Neural cell (in vitro differentiated cells): ENCODE results near the gene IHH. TPM values are rescaled to one million over a fixed set of nuclear protein-coding genes. Genes with fewer than 3 reads are reported as not detected.

ENCODE experiments used
- H2AFZ ChIP-seq: fragments of 200-600, 300-800 bp; sonication (generic), shearing (Covaris generic); 2 replicates; pipeline ENCODE4 v1.6.0; 2014; ENCODE audit warnings: low read depth, mild to moderate bottlenecking, antibody characterized with exemption, low read length, moderate library complexity
- H3F3A ChIP-seq: fragments of 200-600 bp; shearing (Covaris generic); 2 replicates; pipeline ENCODE4 v1.6.1; 2016; ENCODE audit warnings: mild to moderate bottlenecking, moderate library complexity, mixed read lengths, antibody characterized with exemption, low read length; ENCODE audit not compliant: insufficient read depth, poor library complexity, severe bottlenecking
- H3K27ac ChIP-seq: fragments of 200-600, 300-800 bp; sonication (generic), shearing (Covaris generic); 2 replicates; pipeline ENCODE4 v1.5.1; 2014; ENCODE audit warnings: mild to moderate bottlenecking, low read length, moderate library complexity
- H3K27me3 ChIP-seq: fragments of 300-800, 200-600 bp; sonication (generic), shearing (Covaris generic); 2 replicates; pipeline ENCODE4 v1.6.0; 2014; ENCODE audit warnings: mild to moderate bottlenecking, low read depth, low read length, moderate library complexity; ENCODE audit not compliant: insufficient read depth
- H3K36me3 ChIP-seq: fragments of 300-800, 200-600 bp; sonication (generic), shearing (Covaris generic); 2 replicates; pipeline ENCODE4 v1.5.1; 2014; ENCODE audit warnings: mild to moderate bottlenecking, antibody characterized with exemption, low read length, moderate library complexity; ENCODE audit not compliant: insufficient read depth
- H3K4me2 ChIP-seq: fragments of 300-800, 200-600 bp; sonication (generic), shearing (Covaris generic); 2 replicates; pipeline ENCODE4 v1.6.0; 2014; ENCODE audit warnings: mild to moderate bottlenecking, low read length
- H3K4me3 ChIP-seq: fragments of 300-800, 200-600 bp; sonication (generic), shearing (Covaris generic); 2 replicates; pipeline ENCODE4 v1.5.1; 2014; ENCODE audit warnings: mild to moderate bottlenecking, low read length, moderate library complexity
- H3K79me2 ChIP-seq: fragments of 200-600 bp; shearing (Covaris generic); replicated peaks from 2 replicates; pipeline ENCODE4 v1.6.0; 2014; ENCODE audit warnings: mild to moderate bottlenecking, low read length, moderate library complexity; ENCODE audit not compliant: insufficient read depth
- H3K9ac ChIP-seq: fragments of 300-800, 200-600 bp; sonication (generic), shearing (Covaris generic); 2 replicates; pipeline ENCODE4 v1.6.1; 2016; ENCODE audit warnings: mild to moderate bottlenecking, low read length, mixed read lengths
- H3K9me2 ChIP-seq: fragments of 200-600 bp; shearing (Covaris generic); 2 replicates; pipeline ENCODE4 v1.6.1; 2016; ENCODE audit warnings: mild to moderate bottlenecking, low read length, mixed read lengths; ENCODE audit not compliant: insufficient read depth
- H3K9me3 ChIP-seq: fragments of 200-600, 300-800 bp; sonication (generic), shearing (Covaris generic); 2 replicates; pipeline ENCODE4 v1.6.1; 2016; ENCODE audit warnings: mild to moderate bottlenecking, mixed run types, low read length, moderate library complexity, mixed read lengths
- H4K20me1 ChIP-seq: fragments of 200-600 bp; shearing (Covaris generic); 2 replicates; pipeline ENCODE4 v1.6.1; 2016; ENCODE audit warnings: mild to moderate bottlenecking, mixed run types; ENCODE audit not compliant: insufficient read depth
- CTCF ChIP-seq: fragments of 450-650 bp; IDR thresholded peaks from 2 replicates; pipeline ENCODE4 v1.5.1; 2014; ENCODE audit warnings: antibody characterized with exemption, mild to moderate bottlenecking, moderate library complexity; ENCODE audit not compliant: poor library complexity, severe bottlenecking
- EP300 ChIP-seq: fragments of 450-650 bp; conservative IDR thresholded peaks from 2 replicates; pipeline ENCODE4 v1.6.1; 2014; ENCODE audit warnings: antibody characterized with exemption, mild to moderate bottlenecking, moderate library complexity; ENCODE audit not compliant: poor library complexity, severe bottlenecking
- EZH2 ChIP-seq: fragments of 200-600, 300-800 bp; shearing (Covaris generic), sonication (generic); IDR thresholded peaks from 2 replicates; pipeline ENCODE4 v1.6.1; 2014; ENCODE audit warnings: antibody characterized with exemption, low read length, borderline replicate concordance, mild to moderate bottlenecking; ENCODE audit not compliant: insufficient read depth, poor library complexity, severe bottlenecking
- MXI1 ChIP-seq: fragments of 450-650 bp; conservative IDR thresholded peaks from 2 replicates; pipeline ENCODE4 v1.6.1; 2014; ENCODE audit warnings: antibody characterized with exemption, mild to moderate bottlenecking; ENCODE audit not compliant: poor library complexity, severe bottlenecking
- POLR2AphosphoS5 ChIP-seq: IDR thresholded peaks from 2 replicates; pipeline ENCODE4 v1.6.1; 2012
- RAD21 ChIP-seq: fragments of 450-650 bp; conservative IDR thresholded peaks from 2 replicates; pipeline ENCODE4 v1.6.1; 2014; ENCODE audit warnings: antibody characterized with exemption, mild to moderate bottlenecking, moderate library complexity
- SMC3 ChIP-seq: fragments of 450-650 bp; conservative IDR thresholded peaks from 2 replicates; pipeline ENCODE4 v1.6.1; 2014; ENCODE audit warnings: antibody characterized with exemption, mild to moderate bottlenecking, moderate library complexity; ENCODE audit not compliant: poor library complexity
- TAF1 ChIP-seq: IDR thresholded peaks from 2 replicates; pipeline ENCODE4 v1.6.1; 2012; ENCODE audit warnings: low read depth
- polyA plus RNA-seq: library from polyadenylated mRNA; depleted of rRNA; stranded (reverse); fragments of >200 nt; gene quantifications from 2 replicates; pipeline ENCODE4 v1.2.3, GENCODE V29; 2014
- TF ChIP-seq, protein P1 (sequence below): IDR thresholded peaks from 2 replicates; pipeline ENCODE4 v1.6.1; 2012; ENCODE audit warnings: borderline replicate concordance

IHH gene
- polyA plus RNA-seq, 1 donor from 2014 or later, result not detected

DNA sequence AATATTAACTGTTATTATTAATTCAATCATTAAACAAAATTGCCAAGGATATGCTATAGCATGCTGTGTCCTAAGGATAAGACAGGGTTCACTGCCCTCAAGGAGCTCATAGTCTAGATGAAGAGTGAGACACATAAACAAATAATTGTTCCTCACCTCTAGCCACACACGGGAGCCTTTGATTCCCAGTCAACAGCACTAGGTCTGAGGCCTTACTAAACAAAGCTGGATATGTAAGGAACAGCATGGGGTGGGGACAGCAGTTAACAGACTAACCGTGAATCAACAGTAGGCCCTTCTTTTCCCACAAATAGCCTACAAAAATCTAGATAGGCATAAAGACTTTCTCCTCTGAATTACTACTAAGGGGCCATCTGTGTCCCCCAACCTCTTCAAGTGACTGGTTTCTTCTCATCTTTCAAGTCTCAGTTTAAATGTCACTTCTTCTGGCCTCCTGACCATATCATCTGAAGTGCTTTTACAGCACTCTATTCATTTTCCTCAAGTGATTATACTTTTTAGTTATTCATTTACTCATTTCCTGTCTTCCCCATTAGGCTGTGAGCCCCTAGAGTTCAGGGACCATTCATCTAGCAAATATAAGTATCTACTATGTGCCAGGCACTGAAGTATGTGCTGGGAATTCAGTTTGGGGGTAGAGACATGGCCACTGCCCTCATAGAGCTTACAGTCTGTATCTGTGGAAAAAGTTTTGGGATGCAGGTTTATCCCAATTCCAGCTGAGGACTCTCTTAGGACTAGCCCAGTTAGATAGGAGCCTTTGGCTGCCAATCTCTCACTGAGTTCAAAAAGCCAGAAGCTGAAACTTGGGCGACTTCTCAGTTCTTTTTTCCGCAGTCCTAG lies 29.9 kb upstream of the IHH start:
- H3K4me3 ChIP-seq, result no peak overlapping the region
- no peaks in the 10 kb centered on the region for H3K9me2 ChIP-seq
- no peak overlapping the region for H3K4me2 ChIP-seq
- H2AFZ ChIP-seq, result no peak overlapping the region
- H3K9me3 ChIP-seq, result no peaks in the 10 kb centered on the region
- H3K36me3 ChIP-seq, result no peaks in the 10 kb centered on the region
- no peak overlapping the region for H3K9ac ChIP-seq
- no peak for TF ChIP-seq CTCF
- TF ChIP-seq EZH2, result no peak
- TF ChIP-seq SMC3, result no peak
- TF ChIP-seq MXI1, result no peak
- no peak for TF ChIP-seq POLR2AphosphoS5
- TF ChIP-seq TAF1, result no peak
- TF ChIP-seq, protein P1, sequence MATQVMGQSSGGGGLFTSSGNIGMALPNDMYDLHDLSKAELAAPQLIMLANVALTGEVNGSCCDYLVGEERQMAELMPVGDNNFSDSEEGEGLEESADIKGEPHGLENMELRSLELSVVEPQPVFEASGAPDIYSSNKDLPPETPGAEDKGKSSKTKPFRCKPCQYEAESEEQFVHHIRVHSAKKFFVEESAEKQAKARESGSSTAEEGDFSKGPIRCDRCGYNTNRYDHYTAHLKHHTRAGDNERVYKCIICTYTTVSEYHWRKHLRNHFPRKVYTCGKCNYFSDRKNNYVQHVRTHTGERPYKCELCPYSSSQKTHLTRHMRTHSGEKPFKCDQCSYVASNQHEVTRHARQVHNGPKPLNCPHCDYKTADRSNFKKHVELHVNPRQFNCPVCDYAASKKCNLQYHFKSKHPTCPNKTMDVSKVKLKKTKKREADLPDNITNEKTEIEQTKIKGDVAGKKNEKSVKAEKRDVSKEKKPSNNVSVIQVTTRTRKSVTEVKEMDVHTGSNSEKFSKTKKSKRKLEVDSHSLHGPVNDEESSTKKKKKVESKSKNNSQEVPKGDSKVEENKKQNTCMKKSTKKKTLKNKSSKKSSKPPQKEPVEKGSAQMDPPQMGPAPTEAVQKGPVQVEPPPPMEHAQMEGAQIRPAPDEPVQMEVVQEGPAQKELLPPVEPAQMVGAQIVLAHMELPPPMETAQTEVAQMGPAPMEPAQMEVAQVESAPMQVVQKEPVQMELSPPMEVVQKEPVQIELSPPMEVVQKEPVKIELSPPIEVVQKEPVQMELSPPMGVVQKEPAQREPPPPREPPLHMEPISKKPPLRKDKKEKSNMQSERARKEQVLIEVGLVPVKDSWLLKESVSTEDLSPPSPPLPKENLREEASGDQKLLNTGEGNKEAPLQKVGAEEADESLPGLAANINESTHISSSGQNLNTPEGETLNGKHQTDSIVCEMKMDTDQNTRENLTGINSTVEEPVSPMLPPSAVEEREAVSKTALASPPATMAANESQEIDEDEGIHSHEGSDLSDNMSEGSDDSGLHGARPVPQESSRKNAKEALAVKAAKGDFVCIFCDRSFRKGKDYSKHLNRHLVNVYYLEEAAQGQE, result no peak
- no peak for TF ChIP-seq EP300
- no peak for TF ChIP-seq RAD21
- no peaks in the 10 kb centered on the region for H3K79me2 ChIP-seq
- H3K27ac ChIP-seq, result no peak overlapping the region
- no peaks in the 10 kb centered on the region for H3K27me3 ChIP-seq
- H3F3A ChIP-seq, result no peaks in the 10 kb centered on the region
- no peaks in the 10 kb centered on the region for H4K20me1 ChIP-seq

- Histone ChIP-seq H3K9me2 (no peaks in the 10 kb centered on the region), H3K36me3 (no peaks in the 10 kb centered on the region), H3K27ac (no peak overlapping the region), H2AFZ (no peak overlapping the region), H3F3A (no peaks in the 10 kb centered on the region), H3K79me2 (no peaks in the 10 kb centered on the region), H3K27me3 (no peaks in the 10 kb centered on the region), H4K20me1 (no peaks in the 10 kb centered on the region), H3K4me3 (no peak overlapping the region), H3K4me2 (no peak overlapping the region), H3K9ac (no peak overlapping the region), H3K9me3 (no peaks in the 10 kb centered on the region)
- TF ChIP-seq CTCF, result no peak
- TF ChIP-seq TAF1, result no peak
- no peak for TF ChIP-seq POLR2AphosphoS5
- no peak for TF ChIP-seq EP300
- no peak for TF ChIP-seq MXI1
- TF ChIP-seq, protein P1, result no peak
- no peak for TF ChIP-seq SMC3
- no peak for TF ChIP-seq RAD21
- TF ChIP-seq EZH2, result no peak
These were observed 28.6 kb upstream of the IHH start for GRCh38 chr2:219089330-219089729.
